WERI-Rb-1 (cell line): ENCODE measurements around the gene MDFIC2.

Source experiments
- DNase-seq: peaks from one replicate; pipeline ENCODE4 v3.0.0-alpha.2; 2020
- H3K27ac ChIP-seq: fragments of 250-450 bp; sonication (Bioruptor Pico); 2 replicates; pipeline ENCODE4 v1.5.1; 2020; ENCODE audit warnings: mild to moderate bottlenecking, moderate library complexity
- H3K27me3 ChIP-seq: fragments of 250-450 bp; sonication (Bioruptor Pico); 2 replicates; pipeline ENCODE4 v1.5.1; 2021; ENCODE audit warnings: mild to moderate bottlenecking, low read depth, moderate library complexity; ENCODE audit not compliant: insufficient read depth, severe bottlenecking
- H3K36me3 ChIP-seq: fragments of 250-450 bp; sonication (Bioruptor Pico); 2 replicates; pipeline ENCODE4 v1.5.1; 2020; ENCODE audit warnings: mild to moderate bottlenecking, moderate library complexity
- H3K4me3 ChIP-seq: 2 replicates; pipeline ENCODE4 v1.5.1; 2011; ENCODE audit warnings: low read depth, mild to moderate bottlenecking, control low read depth, low read length
- H3K9me3 ChIP-seq: fragments of 250-450 bp; sonication (Bioruptor Pico); 2 replicates; pipeline ENCODE4 v1.5.1; 2021; ENCODE audit warnings: mild to moderate bottlenecking, moderate library complexity; ENCODE audit not compliant: severe bottlenecking
- TF ChIP-seq, protein P1 (sequence below): IDR thresholded peaks from 2 replicates; pipeline ENCODE4 v1.5.1; 2011; ENCODE audit warnings: low read depth, mild to moderate bottlenecking, control low read depth, inconsistent platforms, low read length

MDFIC2 gene

DNA sequence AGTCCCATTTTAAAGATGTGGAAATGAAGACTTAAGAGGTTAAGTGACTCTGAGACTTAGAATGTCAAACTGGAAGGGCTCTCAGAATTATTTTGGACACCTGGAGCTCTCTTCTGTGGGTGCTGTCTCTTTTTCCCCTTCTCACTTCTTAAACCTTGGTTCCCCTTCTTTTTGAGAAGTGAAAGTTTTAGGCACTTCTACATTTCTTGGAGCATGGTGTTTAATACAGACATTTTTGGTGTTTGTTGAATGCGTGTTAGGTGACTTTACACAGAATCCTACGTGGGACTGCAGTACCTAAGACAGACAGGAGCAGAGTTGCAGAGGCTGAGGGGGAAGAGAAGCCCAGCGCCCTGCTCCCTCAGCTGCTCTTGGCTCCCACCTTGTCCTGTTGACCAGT lies 133.3 kb downstream of the MDFIC2 start:
- Histone ChIP-seq H3K9me3 (no peaks in the 10 kb centered on the region), H3K36me3 (no peaks in the 10 kb centered on the region), H3K27ac (no peak overlapping the region), H3K4me3 (no peak overlapping the region), H3K27me3 (no peaks in the 10 kb centered on the region)
- DNase-seq: no peak
- TF ChIP-seq, protein P1, sequence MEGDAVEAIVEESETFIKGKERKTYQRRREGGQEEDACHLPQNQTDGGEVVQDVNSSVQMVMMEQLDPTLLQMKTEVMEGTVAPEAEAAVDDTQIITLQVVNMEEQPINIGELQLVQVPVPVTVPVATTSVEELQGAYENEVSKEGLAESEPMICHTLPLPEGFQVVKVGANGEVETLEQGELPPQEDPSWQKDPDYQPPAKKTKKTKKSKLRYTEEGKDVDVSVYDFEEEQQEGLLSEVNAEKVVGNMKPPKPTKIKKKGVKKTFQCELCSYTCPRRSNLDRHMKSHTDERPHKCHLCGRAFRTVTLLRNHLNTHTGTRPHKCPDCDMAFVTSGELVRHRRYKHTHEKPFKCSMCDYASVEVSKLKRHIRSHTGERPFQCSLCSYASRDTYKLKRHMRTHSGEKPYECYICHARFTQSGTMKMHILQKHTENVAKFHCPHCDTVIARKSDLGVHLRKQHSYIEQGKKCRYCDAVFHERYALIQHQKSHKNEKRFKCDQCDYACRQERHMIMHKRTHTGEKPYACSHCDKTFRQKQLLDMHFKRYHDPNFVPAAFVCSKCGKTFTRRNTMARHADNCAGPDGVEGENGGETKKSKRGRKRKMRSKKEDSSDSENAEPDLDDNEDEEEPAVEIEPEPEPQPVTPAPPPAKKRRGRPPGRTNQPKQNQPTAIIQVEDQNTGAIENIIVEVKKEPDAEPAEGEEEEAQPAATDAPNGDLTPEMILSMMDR: no peak

DNA sequence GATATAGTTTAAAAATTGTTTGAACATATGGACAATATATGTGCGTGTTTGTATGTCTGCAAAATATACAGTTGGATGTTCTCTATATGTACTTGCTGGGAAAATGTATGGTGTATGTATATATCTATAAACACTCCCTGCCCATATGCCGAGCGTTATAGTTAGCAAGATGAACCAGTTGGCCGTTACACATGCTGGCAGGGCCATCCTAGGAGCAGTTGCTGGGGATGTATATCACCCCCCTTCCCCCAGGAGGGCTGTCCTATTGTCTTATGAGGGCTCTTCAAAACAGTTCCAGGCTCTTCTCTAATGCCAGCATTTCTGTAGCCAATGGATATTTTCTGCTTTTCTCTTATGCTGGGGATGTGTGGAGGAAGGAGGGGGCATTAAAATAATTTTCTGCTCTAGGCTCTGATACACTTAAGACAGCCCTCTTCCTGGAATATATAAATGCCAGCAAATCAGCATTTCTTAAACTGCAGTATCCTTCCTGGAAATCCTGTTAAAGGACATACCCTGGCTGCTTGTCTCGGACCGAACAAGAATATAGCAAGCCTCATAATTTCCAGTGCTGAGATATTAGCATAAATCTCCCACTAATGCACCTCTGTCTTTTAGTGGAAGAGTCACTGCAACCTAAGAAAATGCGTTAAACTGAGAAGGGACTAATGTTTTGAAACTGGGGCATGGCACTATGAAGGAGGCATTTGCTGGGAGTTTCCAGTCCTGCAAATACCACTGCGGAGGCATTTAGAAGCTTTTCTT lies 134.4 kb downstream of the MDFIC2 start:
- no peaks in the 10 kb centered on the region for H3K27me3 ChIP-seq
- no peaks in the 10 kb centered on the region for H3K9me3 ChIP-seq
- TF ChIP-seq, protein P1: no peak
- no peak for DNase-seq
- H3K36me3 ChIP-seq: no peaks in the 10 kb centered on the region
- no peak overlapping the region for H3K4me3 ChIP-seq
- H3K27ac ChIP-seq: no peak overlapping the region

DNA sequence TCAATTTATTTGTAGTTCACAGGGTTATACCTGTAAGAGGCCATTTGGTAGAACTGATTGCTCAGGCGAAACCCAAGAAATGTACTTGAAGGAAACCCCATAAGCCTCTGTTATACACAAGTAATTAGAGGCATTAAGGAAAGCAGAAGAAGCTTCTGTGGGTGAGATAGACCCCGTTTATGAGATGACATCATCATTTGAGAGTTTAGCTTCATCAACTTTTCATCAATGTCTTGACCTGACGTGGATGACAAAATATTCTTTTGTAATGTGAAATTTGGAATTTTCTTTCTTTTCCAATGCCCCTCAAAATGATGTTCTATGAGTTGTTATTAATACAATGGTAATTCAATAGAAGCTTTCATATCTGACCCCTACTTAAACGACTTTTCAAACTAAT lies 136.2 kb downstream of the MDFIC2 start:
- Histone ChIP-seq H3K9me3 (no peaks in the 10 kb centered on the region), H3K27me3 (no peaks in the 10 kb centered on the region), H3K4me3 (no peak overlapping the region), H3K27ac (no peak overlapping the region), H3K36me3 (no peaks in the 10 kb centered on the region)
- DNase-seq: no peak
- TF ChIP-seq, protein P1: no peak

DNA sequence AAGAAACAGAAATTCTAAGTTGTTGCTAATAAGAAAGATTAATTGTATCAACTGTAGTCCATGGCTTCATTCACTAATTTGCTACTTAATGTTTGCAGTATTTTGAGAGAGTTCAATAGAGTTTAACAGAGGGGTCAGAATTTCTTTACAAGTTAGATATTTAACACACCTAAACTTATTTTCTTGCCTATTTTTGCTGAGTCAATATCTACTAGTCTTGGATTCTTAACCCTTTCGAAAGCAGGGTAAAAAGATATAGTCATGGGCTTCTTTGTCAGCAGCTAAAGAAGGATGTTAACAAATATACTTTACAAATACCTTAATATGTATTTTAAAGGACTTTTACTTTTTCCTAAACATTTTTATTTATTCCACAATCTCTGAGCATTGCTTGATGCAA lies 155.6 kb downstream of the MDFIC2 start:
- Histone ChIP-seq H3K36me3 (no peaks in the 10 kb centered on the region), H3K4me3 (no peak overlapping the region), H3K9me3 (no peaks in the 10 kb centered on the region), H3K27me3 (no peaks in the 10 kb centered on the region), H3K27ac (no peak overlapping the region)
- DNase-seq: no peak
- TF ChIP-seq, protein P1: no peak

DNA sequence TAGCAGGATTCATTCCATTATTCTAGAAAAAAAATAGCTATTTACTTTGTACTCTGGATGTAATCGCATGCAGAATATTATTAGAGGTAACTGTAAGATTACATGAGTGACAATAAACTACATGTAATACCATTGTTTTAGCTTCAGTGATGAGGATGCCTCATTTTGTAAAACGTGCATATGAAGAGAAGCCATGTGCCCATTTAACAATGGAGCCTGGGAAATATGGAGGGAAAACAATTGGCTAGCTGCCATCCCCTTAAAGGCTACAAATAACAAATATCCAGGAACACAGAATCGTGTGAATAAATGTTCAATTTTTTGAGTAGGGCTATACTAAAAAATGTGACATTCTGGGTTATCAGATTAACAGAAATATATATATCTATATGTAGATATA lies 161.8 kb downstream of the MDFIC2 start:
- DNase-seq: no peak
- H3K9me3 ChIP-seq: no peaks in the 10 kb centered on the region
- no peak overlapping the region for H3K4me3 ChIP-seq
- no peak overlapping the region for H3K27ac ChIP-seq
- no peaks in the 10 kb centered on the region for H3K36me3 ChIP-seq
- no peaks in the 10 kb centered on the region for H3K27me3 ChIP-seq
- TF ChIP-seq, protein P1: no peak

DNA sequence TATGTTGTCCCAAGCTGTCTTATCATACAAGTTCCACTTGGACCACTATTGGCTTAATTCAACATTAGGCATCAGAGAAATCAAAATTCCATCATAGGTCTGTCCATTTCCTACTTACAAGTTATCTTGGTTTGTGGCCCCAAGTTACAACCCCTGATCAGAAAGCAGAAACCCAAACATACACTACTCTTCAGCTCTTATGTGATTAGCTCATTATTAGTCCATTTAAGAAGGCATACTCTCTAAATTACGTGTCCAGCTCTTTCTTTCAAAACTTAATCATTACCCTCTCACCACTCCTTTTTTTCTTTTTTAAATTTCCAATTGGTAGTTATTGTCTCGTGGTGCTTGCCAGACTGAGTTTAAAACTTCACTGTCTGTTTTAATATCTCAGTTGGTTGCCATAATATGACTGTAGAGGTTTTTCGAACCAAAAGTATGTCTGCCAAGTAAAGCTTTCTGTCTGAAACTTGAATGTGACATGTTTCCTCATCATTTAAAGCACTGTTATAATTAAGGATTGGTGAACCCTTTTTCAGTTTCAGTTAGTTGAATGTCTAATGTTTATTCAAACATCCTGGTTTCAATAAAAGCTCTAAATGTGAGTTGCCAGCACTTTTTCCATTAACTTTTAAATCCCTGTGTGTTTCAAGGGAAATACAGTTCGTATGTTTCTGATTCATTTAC lies 162.6 kb downstream of the MDFIC2 start:
- TF ChIP-seq, protein P1: no peak
- no peak for DNase-seq
- Histone ChIP-seq H3K9me3 (no peaks in the 10 kb centered on the region), H3K4me3 (no peak overlapping the region), H3K36me3 (no peaks in the 10 kb centered on the region), H3K27ac (no peak overlapping the region), H3K27me3 (no peaks in the 10 kb centered on the region)
